ENCODE results near the gene ZNF337. TPM values are rescaled to one million over a fixed set of nuclear protein-coding genes. Genes with fewer than 3 reads are reported as not detected.

The ZNF337 gene
- total and polyA plus RNA-seq, 4 donors = 1.1 to 5.9 (median 3.2) TPM

- TF ChIP-seq ZBTB33 (IDR thresholded peaks at IDR 0.05) = no peak
- TF ChIP-seq FOXA1 (IDR thresholded peaks at IDR 0.05) = no peak
Observed at GRCh38 chr20:25626779-25627178, 69.9 kb downstream of the ZNF337 start (continued).

DNA sequence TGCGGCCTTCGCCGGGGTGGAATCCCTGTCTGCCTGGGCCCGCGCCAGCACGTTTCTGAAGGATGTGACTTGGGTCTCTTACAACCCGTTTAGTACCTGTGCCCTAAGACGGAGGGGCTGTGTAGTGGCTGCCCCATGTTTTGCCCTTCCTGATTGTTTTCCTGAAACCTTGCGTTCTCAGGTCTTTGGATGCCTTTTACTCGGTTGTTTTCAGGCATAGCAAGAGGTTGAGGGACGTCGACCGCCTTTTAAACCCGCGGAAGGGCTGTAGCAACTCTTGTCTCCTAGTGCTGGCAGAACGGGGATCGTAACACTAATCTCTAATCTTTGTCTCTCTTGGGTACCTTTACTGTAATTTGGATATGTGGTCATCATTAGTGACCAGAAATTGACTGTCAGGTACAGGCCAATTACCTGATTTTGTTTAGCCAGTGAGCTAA lies 72.1 kb downstream of the ZNF337 start:
- Histone ChIP-seq H3K4me3 (ENCODE audit: low read depth in 1 of 3, low read length in 3 of 3) (peak overlapping the region; percentile 77 to 99 (median 96)), H3K9me3 (ENCODE audit: control insufficient read depth in 4 of 4, low read length in 3 of 4) (no peaks in the 10 kb centered on the region), H3K27ac (ENCODE audit: low read depth in 1 of 2, low read length in 2 of 2) (peak overlapping the region; percentile 98 to 100), H3K9ac (ENCODE audit: low read depth in 1 of 2, low read length in 2 of 2) (peak overlapping the region; percentile 40 to 98), H3K36me3 (ENCODE audit: control insufficient read depth in 4 of 4, insufficient read depth in 3 of 4, low read depth in 1 of 4, low read length in 3 of 4) (peaks cover 0 to 2% (median 0%) of the 10 kb centered on the region in 4 donors), H3K27me3 (ENCODE audit: control insufficient read depth in 4 of 4, insufficient read depth in 4 of 4, low read length in 3 of 4) (no peaks in the 10 kb centered on the region), H3K4me1 (ENCODE audit: control insufficient read depth in 4 of 4, insufficient read depth in 4 of 4, low read length in 3 of 4) (peaks cover 0 to 15% (median 9%) of the 10 kb centered on the region in 4 donors)
- no peak for DNase-seq (ENCODE audit: low spot score)
- 36% methylated on average over 17 of the region's 17 CpGs for WGBS
- TF ChIP-seq RXRA (IDR thresholded peaks at IDR 0.05) (no peak), FOXA2 (IDR thresholded peaks at IDR 0.05) (no peak), HNF4G (IDR thresholded peaks at IDR 0.05) (no peak), JUND (IDR thresholded peaks at IDR 0.05) (no peak), TAF1 (conservative IDR thresholded peaks at IDR 0.05) (no peak), ZBTB33 (IDR thresholded peaks at IDR 0.05) (no peak), HNF4A (conservative IDR thresholded peaks at IDR 0.05) (no peak), YY1 (IDR thresholded peaks at IDR 0.05) (no peak), FOXA1 (IDR thresholded peaks at IDR 0.05) (no peak), GABPA (IDR thresholded peaks at IDR 0.05 in 1 of 2, conservative IDR thresholded peaks at IDR 0.05 in 1 of 2) (no peak), MAX (IDR thresholded peaks at IDR 0.05) (no peak)
- TF ChIP-seq, protein P1, sequence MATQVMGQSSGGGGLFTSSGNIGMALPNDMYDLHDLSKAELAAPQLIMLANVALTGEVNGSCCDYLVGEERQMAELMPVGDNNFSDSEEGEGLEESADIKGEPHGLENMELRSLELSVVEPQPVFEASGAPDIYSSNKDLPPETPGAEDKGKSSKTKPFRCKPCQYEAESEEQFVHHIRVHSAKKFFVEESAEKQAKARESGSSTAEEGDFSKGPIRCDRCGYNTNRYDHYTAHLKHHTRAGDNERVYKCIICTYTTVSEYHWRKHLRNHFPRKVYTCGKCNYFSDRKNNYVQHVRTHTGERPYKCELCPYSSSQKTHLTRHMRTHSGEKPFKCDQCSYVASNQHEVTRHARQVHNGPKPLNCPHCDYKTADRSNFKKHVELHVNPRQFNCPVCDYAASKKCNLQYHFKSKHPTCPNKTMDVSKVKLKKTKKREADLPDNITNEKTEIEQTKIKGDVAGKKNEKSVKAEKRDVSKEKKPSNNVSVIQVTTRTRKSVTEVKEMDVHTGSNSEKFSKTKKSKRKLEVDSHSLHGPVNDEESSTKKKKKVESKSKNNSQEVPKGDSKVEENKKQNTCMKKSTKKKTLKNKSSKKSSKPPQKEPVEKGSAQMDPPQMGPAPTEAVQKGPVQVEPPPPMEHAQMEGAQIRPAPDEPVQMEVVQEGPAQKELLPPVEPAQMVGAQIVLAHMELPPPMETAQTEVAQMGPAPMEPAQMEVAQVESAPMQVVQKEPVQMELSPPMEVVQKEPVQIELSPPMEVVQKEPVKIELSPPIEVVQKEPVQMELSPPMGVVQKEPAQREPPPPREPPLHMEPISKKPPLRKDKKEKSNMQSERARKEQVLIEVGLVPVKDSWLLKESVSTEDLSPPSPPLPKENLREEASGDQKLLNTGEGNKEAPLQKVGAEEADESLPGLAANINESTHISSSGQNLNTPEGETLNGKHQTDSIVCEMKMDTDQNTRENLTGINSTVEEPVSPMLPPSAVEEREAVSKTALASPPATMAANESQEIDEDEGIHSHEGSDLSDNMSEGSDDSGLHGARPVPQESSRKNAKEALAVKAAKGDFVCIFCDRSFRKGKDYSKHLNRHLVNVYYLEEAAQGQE (IDR thresholded peaks at IDR 0.05) = no peak
- TF ChIP-seq, protein P2, sequence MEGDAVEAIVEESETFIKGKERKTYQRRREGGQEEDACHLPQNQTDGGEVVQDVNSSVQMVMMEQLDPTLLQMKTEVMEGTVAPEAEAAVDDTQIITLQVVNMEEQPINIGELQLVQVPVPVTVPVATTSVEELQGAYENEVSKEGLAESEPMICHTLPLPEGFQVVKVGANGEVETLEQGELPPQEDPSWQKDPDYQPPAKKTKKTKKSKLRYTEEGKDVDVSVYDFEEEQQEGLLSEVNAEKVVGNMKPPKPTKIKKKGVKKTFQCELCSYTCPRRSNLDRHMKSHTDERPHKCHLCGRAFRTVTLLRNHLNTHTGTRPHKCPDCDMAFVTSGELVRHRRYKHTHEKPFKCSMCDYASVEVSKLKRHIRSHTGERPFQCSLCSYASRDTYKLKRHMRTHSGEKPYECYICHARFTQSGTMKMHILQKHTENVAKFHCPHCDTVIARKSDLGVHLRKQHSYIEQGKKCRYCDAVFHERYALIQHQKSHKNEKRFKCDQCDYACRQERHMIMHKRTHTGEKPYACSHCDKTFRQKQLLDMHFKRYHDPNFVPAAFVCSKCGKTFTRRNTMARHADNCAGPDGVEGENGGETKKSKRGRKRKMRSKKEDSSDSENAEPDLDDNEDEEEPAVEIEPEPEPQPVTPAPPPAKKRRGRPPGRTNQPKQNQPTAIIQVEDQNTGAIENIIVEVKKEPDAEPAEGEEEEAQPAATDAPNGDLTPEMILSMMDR (IDR thresholded peaks at IDR 0.05; ENCODE audit: low read depth, low read length, missing input control) = no peak
- TF ChIP-seq, protein P3, sequence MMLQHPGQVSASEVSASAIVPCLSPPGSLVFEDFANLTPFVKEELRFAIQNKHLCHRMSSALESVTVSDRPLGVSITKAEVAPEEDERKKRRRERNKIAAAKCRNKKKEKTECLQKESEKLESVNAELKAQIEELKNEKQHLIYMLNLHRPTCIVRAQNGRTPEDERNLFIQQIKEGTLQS (IDR thresholded peaks at IDR 0.05) = no peak

Small RNAs within 50 kb of the gene (small RNA-seq; reads per million reads assigned to genes)
- not detected for gene RN7SL594P

Other genes with a start within 250 kb of the ZNF337 start
- 1 to 10 TPM; 2.8 to 3.6 TPM for gene NINL, start 111.3 kb downstream of the ZNF337 start, total RNA-seq
- gene NINL, start 111.3 kb downstream of the ZNF337 start, polyA plus RNA-seq = 1 to 10 TPM; 1.9 to 2.7 TPM
- gene NANP, start 72.8 kb downstream of the ZNF337 start, total RNA-seq = 1 to 10 TPM; 4.7 to 5.0 TPM
- gene NANP, start 72.8 kb downstream of the ZNF337 start, polyA plus RNA-seq = 1 to 10 TPM; 1.5 to 1.8 TPM